ENCODE measurements around the gene TRIO. TPM values are rescaled to one million over a fixed set of nuclear protein-coding genes. Genes with fewer than 3 reads are reported as not detected.

Gene TRIO
- polyA plus RNA-seq, 3 donors: 1.7 to 45.8 (median 2.1) TPM

GRCh38 chr5:14439087-14439871 lies 296.1 kb downstream of the TRIO start:
- Histone ChIP-seq H3K27ac (ENCODE audit: low read depth in 1 of 2, low read length in 2 of 2) (no peak overlapping the region), H3K4me3 (replicated peaks in 1 of 3; ENCODE audit: low read depth in 2 of 3, low read length in 3 of 3) (no peak overlapping the region), H3K9me3 (replicated peaks in 1 of 2; ENCODE audit: control insufficient read depth in 1 of 2, insufficient read depth in 1 of 2, low read length in 2 of 2) (no peaks in the 10 kb centered on the region), H3K79me2 (ENCODE audit: insufficient read depth, low read length) (no peaks in the 10 kb centered on the region), H3K27me3 (ENCODE audit: control insufficient read depth in 2 of 2, insufficient read depth in 2 of 2, low read length in 2 of 2) (no peaks in the 10 kb centered on the region), H3K36me3 (replicated peaks in 1 of 2; ENCODE audit: control insufficient read depth in 1 of 2, insufficient read depth in 2 of 2, low read length in 2 of 2) (peaks cover 27 to 73% of the 10 kb centered on the region in 2 donors), H2AFZ (ENCODE audit: insufficient read depth, low read depth, low read length, poor library complexity, severe bottlenecking) (no peak overlapping the region), H3K4me1 (ENCODE audit: control insufficient read depth in 1 of 2, insufficient read depth in 2 of 2, low read length in 2 of 2) (no peaks in the 10 kb centered on the region), H3K9ac (ENCODE audit: insufficient read depth, low read length, poor library complexity, severe bottlenecking) (no peak overlapping the region), H4K20me1 (ENCODE audit: insufficient read depth, low read length) (peaks cover 9% of the 10 kb centered on the region), H3K4me2 (replicated peaks; ENCODE audit: extremely low read depth, low read length, poor library complexity, severe bottlenecking) (no peak overlapping the region)
- Mint-ChIP-seq H3K4me3 (no peak overlapping the region), H3K4me1 (peaks cover 10% of the 10 kb centered on the region), H3K27ac (peak overlapping the region in 2 of 7 donors; percentile 10 to 16), H3K36me3 (peaks cover 51 to 60% of the 10 kb centered on the region in 2 donors), H3K9me3 (peaks cover 0 to 8% (median 2%) of the 10 kb centered on the region in 7 donors), H3K27me3 (ENCODE audit: low read depth in 3 of 3) (peaks cover 0 to 2% (median 2%) of the 10 kb centered on the region in 3 donors)
- intact Hi-C loops (cut with micrococcal nuclease): no loop called here
- no peak for TF ChIP-seq CTCF (IDR thresholded peaks at IDR 0.05)
- no peak for DNase-seq
- 100% methylated on average over 2 of the region's 14 CpGs for WGBS (ENCODE audit: insufficient coverage)

- no peak overlapping the region for H3K27ac ChIP-seq (ENCODE audit: low read depth in 1 of 2, low read length in 2 of 2)
- TF ChIP-seq CTCF (IDR thresholded peaks at IDR 0.05): no peak
- peaks cover 50 to 52% of the 10 kb centered on the region in 2 donors for H3K36me3 Mint-ChIP-seq
- intact Hi-C loops (cut with micrococcal nuclease): no loop called here
- no peak overlapping the region for H3K9ac ChIP-seq (ENCODE audit: insufficient read depth, low read length, poor library complexity, severe bottlenecking)
- H3K27me3 ChIP-seq (ENCODE audit: control insufficient read depth in 2 of 2, insufficient read depth in 2 of 2, low read length in 2 of 2): no peaks in the 10 kb centered on the region
- H3K27me3 Mint-ChIP-seq (ENCODE audit: low read depth in 3 of 3): peaks cover 0 to 2% (median 2%) of the 10 kb centered on the region in 3 donors
- H4K20me1 ChIP-seq (ENCODE audit: insufficient read depth, low read length): peaks cover 9% of the 10 kb centered on the region
- no peak overlapping the region for H3K4me3 ChIP-seq (replicated peaks in 1 of 3; ENCODE audit: low read depth in 2 of 3, low read length in 3 of 3)
- peak overlapping the region in 2 of 7 donors; percentile 13 to 21 for H3K27ac Mint-ChIP-seq
- H3K4me2 ChIP-seq (replicated peaks; ENCODE audit: extremely low read depth, low read length, poor library complexity, severe bottlenecking): no peak overlapping the region
- no peak for DNase-seq
- no peak overlapping the region for H2AFZ ChIP-seq (ENCODE audit: insufficient read depth, low read depth, low read length, poor library complexity, severe bottlenecking)
- no peaks in the 10 kb centered on the region for H3K9me3 ChIP-seq (replicated peaks in 1 of 2; ENCODE audit: control insufficient read depth in 1 of 2, insufficient read depth in 1 of 2, low read length in 2 of 2)
- no peaks in the 10 kb centered on the region for H3K79me2 ChIP-seq (ENCODE audit: insufficient read depth, low read length)
- no peak overlapping the region for H3K4me3 Mint-ChIP-seq
- H3K4me1 Mint-ChIP-seq: peaks cover 13% of the 10 kb centered on the region
- peaks cover 22 to 67% of the 10 kb centered on the region in 2 donors for H3K36me3 ChIP-seq (replicated peaks in 1 of 2; ENCODE audit: control insufficient read depth in 1 of 2, insufficient read depth in 2 of 2, low read length in 2 of 2)
- 100% methylated on average over 4 of the region's 10 CpGs for WGBS (ENCODE audit: insufficient coverage)
- H3K9me3 Mint-ChIP-seq: peaks cover 0 to 8% (median 2%) of the 10 kb centered on the region in 7 donors
- H3K4me1 ChIP-seq (ENCODE audit: control insufficient read depth in 1 of 2, insufficient read depth in 2 of 2, low read length in 2 of 2): peaks cover 1% of the 10 kb centered on the region in 2 donors
Measured at GRCh38 chr5:14440223-14440581, 297.1 kb downstream of the TRIO start.

Measured in CD14-positive monocyte (primary cell).